Calu3 (cell line): ENCODE measurements around the gene ITGB4. TPM values are rescaled to one million over a fixed set of nuclear protein-coding genes. Genes with fewer than 3 reads are reported as not detected.
A peak's percentile ranks its signal among the peaks of the same experiment; 100 is the strongest.
"Not testable (repeated sequence)": the region's sequence is repeated elsewhere in the genome, so short reads cannot be mapped to it uniquely, and the experiment has no call there.

Experiments
- BruUV-seq: library from RNA; stranded (reverse); fragments of 400-500 nt; replicated peaks from 2 replicates; lab custom pipeline; 2021; lab: Mats Ljungman, UMichigan
- CTCF ChIA-PET: fragments of 300-600 bp; sonication (Branson Sonifier 250); formaldehyde crosslinking; loops from one replicate; lab custom pipeline; 2022; ENCODE audit warnings: antibody characterized with exemption; lab: Charles Lee
- DNase-seq: peaks from one replicate; pipeline ENCODE4 v3.0.0; 2022
- H3K27ac Mint-ChIP-seq: one replicate; pipeline ENCODE4 v1.8.0; 2022; ENCODE audit warnings: mixed read lengths; ENCODE audit not compliant: unreplicated experiment
- H3K27me3 Mint-ChIP-seq: one replicate; pipeline ENCODE4 v1.8.0; 2022; ENCODE audit warnings: mixed read lengths; ENCODE audit not compliant: unreplicated experiment
- H3K36me3 Mint-ChIP-seq: one replicate; pipeline ENCODE4 v1.8.0; 2022; ENCODE audit warnings: mild to moderate bottlenecking, moderate library complexity, mixed read lengths; ENCODE audit not compliant: insufficient read depth, unreplicated experiment
- H3K4me1 Mint-ChIP-seq: one replicate; pipeline ENCODE4 v1.8.0; 2022; ENCODE audit warnings: mild to moderate bottlenecking, low read depth, mixed read lengths; ENCODE audit not compliant: unreplicated experiment
- H3K4me3 Mint-ChIP-seq: one replicate; pipeline ENCODE4 v1.8.0; 2022; ENCODE audit warnings: mild to moderate bottlenecking, low read depth, moderate library complexity, mixed read lengths; ENCODE audit not compliant: unreplicated experiment
- H3K9me3 Mint-ChIP-seq: one replicate; pipeline ENCODE4 v1.8.0; 2022; ENCODE audit warnings: low read depth, mixed read lengths; ENCODE audit not compliant: unreplicated experiment
- intact Hi-C: fragments of 100-400 bp; cut with micrococcal nuclease; formaldehyde crosslinking; loops from one replicate; pipeline ENCODE4 v1.10.0; 2022; ENCODE audit not compliant: unreplicated experiment
- total RNA-seq: library from RNA; stranded (reverse); gene quantifications from 2 replicates; pipeline ENCODE4 v1.2.3, GENCODE V29; 2022
- TF ChIP-seq, protein P1 (sequence below): fragments of 200-600 bp; IDR thresholded peaks from one replicate; pipeline ENCODE4 v1.8.0; 2022; ENCODE audit warnings: antibody characterized with exemption; ENCODE audit not compliant: unreplicated experiment

The ITGB4 gene
- total RNA-seq, 1 experiment from 2014 or later: 253 TPM

GRCh38 chr17:75758131-75758905 lies 37.1 kb downstream of the ITGB4 start:
- peaks cover 53% of the 10 kb centered on the region for H3K36me3 Mint-ChIP-seq
- peaks cover 8% of the 10 kb centered on the region for H3K4me1 Mint-ChIP-seq
- H3K4me3 Mint-ChIP-seq: no peak overlapping the region
- CTCF ChIA-PET: no interaction called here
- DNase-seq: no peak
- TF ChIP-seq, protein P1, sequence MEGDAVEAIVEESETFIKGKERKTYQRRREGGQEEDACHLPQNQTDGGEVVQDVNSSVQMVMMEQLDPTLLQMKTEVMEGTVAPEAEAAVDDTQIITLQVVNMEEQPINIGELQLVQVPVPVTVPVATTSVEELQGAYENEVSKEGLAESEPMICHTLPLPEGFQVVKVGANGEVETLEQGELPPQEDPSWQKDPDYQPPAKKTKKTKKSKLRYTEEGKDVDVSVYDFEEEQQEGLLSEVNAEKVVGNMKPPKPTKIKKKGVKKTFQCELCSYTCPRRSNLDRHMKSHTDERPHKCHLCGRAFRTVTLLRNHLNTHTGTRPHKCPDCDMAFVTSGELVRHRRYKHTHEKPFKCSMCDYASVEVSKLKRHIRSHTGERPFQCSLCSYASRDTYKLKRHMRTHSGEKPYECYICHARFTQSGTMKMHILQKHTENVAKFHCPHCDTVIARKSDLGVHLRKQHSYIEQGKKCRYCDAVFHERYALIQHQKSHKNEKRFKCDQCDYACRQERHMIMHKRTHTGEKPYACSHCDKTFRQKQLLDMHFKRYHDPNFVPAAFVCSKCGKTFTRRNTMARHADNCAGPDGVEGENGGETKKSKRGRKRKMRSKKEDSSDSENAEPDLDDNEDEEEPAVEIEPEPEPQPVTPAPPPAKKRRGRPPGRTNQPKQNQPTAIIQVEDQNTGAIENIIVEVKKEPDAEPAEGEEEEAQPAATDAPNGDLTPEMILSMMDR: peak; percentile 18
- no peaks in the 10 kb centered on the region for H3K9me3 Mint-ChIP-seq
- H3K27me3 Mint-ChIP-seq: no peaks in the 10 kb centered on the region
- intact Hi-C loops: no loop called here
- no TSS peak for BruUV-seq
- H3K27ac Mint-ChIP-seq: peak overlapping the region; percentile 17

DNA sequence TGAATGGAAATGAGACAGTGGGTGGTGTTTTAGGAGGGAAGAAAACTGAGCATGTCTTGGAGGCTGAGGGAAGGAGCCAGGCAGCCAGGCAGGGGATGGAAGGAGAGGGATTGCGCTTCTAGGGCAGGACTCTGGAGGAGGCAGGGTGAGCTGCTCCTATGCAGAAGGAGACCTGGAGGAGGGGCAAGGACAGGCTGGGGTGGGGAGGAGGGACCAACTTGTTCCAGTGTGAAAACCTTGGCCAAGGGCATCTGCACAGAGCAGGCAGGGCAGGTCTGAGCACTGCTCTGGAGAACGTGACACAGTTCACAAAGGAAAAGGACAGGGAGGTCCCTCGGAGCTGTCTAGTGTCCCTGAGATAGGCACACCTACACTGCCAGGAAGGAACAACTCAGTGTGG lies 38.2 kb downstream of the ITGB4 start:
- Mint-ChIP-seq H3K36me3 (peaks cover 60% of the 10 kb centered on the region), H3K4me1 (peaks cover 7% of the 10 kb centered on the region), H3K27ac (no peak overlapping the region), H3K4me3 (no peak overlapping the region), H3K27me3 (no peaks in the 10 kb centered on the region), H3K9me3 (no peaks in the 10 kb centered on the region)
- CTCF ChIA-PET: interaction anchor here (1.0 kb wide), 1 partner anchor 101 kb away, joined by 3 read pairs; no protein-coding TSS in a partner anchor
- no peak for DNase-seq
- TF ChIP-seq, protein P1: no peak
- intact Hi-C loops: no loop called here
- no TSS peak for BruUV-seq

DNA sequence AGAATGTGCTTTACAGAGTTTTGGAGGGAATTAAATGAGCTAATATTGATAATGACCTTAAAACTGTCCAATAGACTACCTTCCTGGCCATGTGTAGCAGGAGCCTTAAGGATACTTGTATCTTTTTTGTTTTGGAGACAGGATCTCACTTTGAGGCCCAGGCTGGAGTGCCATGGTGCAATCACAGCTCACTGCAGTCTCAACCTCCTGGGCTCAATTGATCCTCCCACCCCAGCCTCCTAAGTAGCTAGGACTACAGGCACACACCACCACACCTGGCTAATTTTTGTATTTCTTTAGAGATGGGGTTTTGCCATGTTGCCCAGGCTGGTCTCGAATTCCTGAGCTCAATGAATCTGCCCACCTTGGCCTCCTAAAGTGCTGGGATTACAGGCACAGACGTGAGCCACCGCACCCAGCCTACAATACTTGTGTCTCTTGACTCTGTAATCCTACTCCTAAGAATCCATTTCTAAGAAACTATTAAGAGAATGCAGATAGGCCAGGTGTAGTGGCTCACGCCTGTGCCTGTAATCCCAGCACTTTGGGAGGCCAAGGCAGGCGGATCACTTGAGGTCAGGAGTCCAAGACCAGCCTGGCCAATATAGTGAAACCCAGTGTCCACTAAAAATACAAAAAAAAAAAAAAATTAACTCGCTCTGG lies 38.9 kb downstream of the ITGB4 start:
- H3K27ac Mint-ChIP-seq, H3K9me3 Mint-ChIP-seq, intact Hi-C loops, H3K27me3 Mint-ChIP-seq, BruUV-seq, DNase-seq, H3K4me1 Mint-ChIP-seq, H3K4me3 Mint-ChIP-seq: not testable (repeated sequence)
- peaks cover 57% of the 10 kb centered on the region for H3K36me3 Mint-ChIP-seq
- CTCF ChIA-PET: interaction anchor here (1.0 to 1.1 kb wide), 2 partner anchors 102 to 143 kb away, joined by 3 to 4 read pairs; no protein-coding TSS in a partner anchor

- intact Hi-C loops: no loop called here
- BruUV-seq: no TSS peak
- TF ChIP-seq, protein P1: no peak
- Mint-ChIP-seq H3K4me3 (no peak overlapping the region), H3K9me3 (no peaks in the 10 kb centered on the region), H3K27ac (peak overlapping the region; percentile 60), H3K4me1 (no peaks in the 10 kb centered on the region), H3K36me3 (peaks cover 45% of the 10 kb centered on the region), H3K27me3 (no peaks in the 10 kb centered on the region)
- DNase-seq: no peak
- CTCF ChIA-PET: interaction anchor here (0.7 kb wide), 1 partner anchor 27 kb away, joined by 3 read pairs; no protein-coding TSS in a partner anchor
Observed at GRCh38 chr17:75762513-75763268, 41.4 kb downstream of the ITGB4 start.
